Neuronal stem cell (in vitro differentiated cells): ENCODE data around the gene OVOL1.

ENCODE experiments used
- DNase-seq: peaks from one replicate; pipeline ENCODE4 v3.0.0-alpha.2; 2013; ENCODE audit warnings: low spot score
- H2AFZ ChIP-seq: one replicate; pipeline ENCODE4 v1.6.1; 2013; ENCODE audit warnings: mild to moderate bottlenecking, low read length, inconsistent platforms
- H2AK5ac ChIP-seq: 2 replicates; pipeline ENCODE4 v1.6.1; 2013; ENCODE audit warnings: low read depth, mild to moderate bottlenecking, inconsistent platforms, low read length, moderate library complexity, mixed read lengths
- H2BK120ac ChIP-seq: 2 replicates; pipeline ENCODE4 v1.6.1; 2013; ENCODE audit warnings: low read depth, mild to moderate bottlenecking, inconsistent platforms, low read length, moderate library complexity, mixed read lengths
- H2BK12ac ChIP-seq: one replicate; pipeline ENCODE4 v1.6.1; 2013; ENCODE audit warnings: low read length, inconsistent platforms
- H2BK15ac ChIP-seq: 2 replicates; pipeline ENCODE4 v1.6.1; 2013; ENCODE audit warnings: mild to moderate bottlenecking, low read length, inconsistent platforms, mixed read lengths
- H2BK5ac ChIP-seq: one replicate; pipeline ENCODE4 v1.6.1; 2013; ENCODE audit warnings: inconsistent platforms, mild to moderate bottlenecking, low read length, moderate library complexity
- H3K14ac ChIP-seq: one replicate; pipeline ENCODE4 v1.6.1; 2013; ENCODE audit warnings: low read length, inconsistent platforms
- H3K18ac ChIP-seq: 2 replicates; pipeline ENCODE4 v1.6.1; 2013; ENCODE audit warnings: low read length, inconsistent platforms
- H3K23ac ChIP-seq: 2 replicates; pipeline ENCODE4 v1.6.1; 2013; ENCODE audit warnings: low read depth, mild to moderate bottlenecking, mixed read lengths, low read length, inconsistent platforms; ENCODE audit not compliant: poor library complexity
- H3K27ac ChIP-seq: replicated peaks from 3 replicates; pipeline ENCODE4 v1.5.1; 2013; ENCODE audit warnings: low read length, inconsistent platforms
- H3K27me3 ChIP-seq, 3 experiments: 2 replicates each; pipeline ENCODE4 v1.6.1; 2013; ENCODE audit warnings: low read length in 3 of 3, mild to moderate bottlenecking in 2 of 3, inconsistent platforms in 1 of 3, low read depth in 1 of 3, mixed read lengths in 1 of 3, moderate library complexity in 1 of 3; ENCODE audit not compliant: control insufficient read depth in 3 of 3, insufficient read depth in 3 of 3
- H3K36me3 ChIP-seq, 2 donors: replicated peaks in 1 of 2; 2 replicates each; pipeline ENCODE4 v1.6.1; 2013; ENCODE audit warnings: low read length in 2 of 2; ENCODE audit not compliant: control insufficient read depth in 2 of 2, insufficient read depth in 2 of 2
- H3K4ac ChIP-seq: 2 replicates; pipeline ENCODE4 v1.6.1; 2013; ENCODE audit warnings: inconsistent platforms, mild to moderate bottlenecking, low read length, moderate library complexity
- H3K4me1 ChIP-seq, 2 donors: 1 replicate in 1 of 2; 2 replicates in 1 of 2; pipeline ENCODE4 v1.6.1; 2013; ENCODE audit warnings: low read length in 2 of 2, low read depth in 1 of 2; ENCODE audit not compliant: control insufficient read depth in 2 of 2, insufficient read depth in 1 of 2
- H3K4me2 ChIP-seq: one replicate; pipeline ENCODE4 v1.6.1; 2013; ENCODE audit warnings: mild to moderate bottlenecking, low read length, inconsistent platforms; ENCODE audit not compliant: insufficient read depth, poor library complexity, severe bottlenecking
- H3K4me3 ChIP-seq, 2 donors: 2 replicates each; pipeline ENCODE4 v1.5.1; 2013; ENCODE audit warnings: low read length in 2 of 2, mild to moderate bottlenecking in 2 of 2, inconsistent platforms in 1 of 2, moderate library complexity in 1 of 2
- H3K79me1 ChIP-seq: one replicate; pipeline ENCODE4 v1.6.1; 2013; ENCODE audit warnings: low read depth, mild to moderate bottlenecking, inconsistent platforms, low read length, moderate library complexity
- H3K9ac ChIP-seq: one replicate; pipeline ENCODE4 v1.6.1; 2013; ENCODE audit warnings: mild to moderate bottlenecking, low read depth, low read length, inconsistent platforms; ENCODE audit not compliant: poor library complexity
- H3K9me3 ChIP-seq, 2 donors: replicated peaks in 1 of 2; 2 replicates each; pipeline versions ENCODE3 to v1.6.1; 2013; ENCODE audit warnings: low read length in 2 of 2, mild to moderate bottlenecking in 2 of 2, inconsistent platforms in 1 of 2, low read depth in 1 of 2, mixed read lengths in 1 of 2, moderate library complexity in 1 of 2; ENCODE audit not compliant: control insufficient read depth in 2 of 2, insufficient read depth in 1 of 2
- H4K8ac ChIP-seq: one replicate; pipeline ENCODE4 v1.6.1; 2013; ENCODE audit warnings: low read depth, mild to moderate bottlenecking, inconsistent platforms, low read length, moderate library complexity
- H4K91ac ChIP-seq: one replicate; pipeline ENCODE4 v1.6.1; 2013; ENCODE audit warnings: low read length, low read depth, mild to moderate bottlenecking, inconsistent platforms; ENCODE audit not compliant: poor library complexity
- WGBS, 2 donors: extraction: QIAGEN DNeasy Blood & Tissue Kit; methylation state at CpG; one replicate each; pipeline ENCODE4 v1.1.7; 2013; ENCODE audit warnings: missing lambda C conversion rate in 2 of 2, mixed read lengths in 1 of 2; ENCODE audit not compliant: insufficient read length in 2 of 2, insufficient replicate concordance in 1 of 2; ENCODE audit errors: extremely low coverage in 2 of 2; 5-methylcytosine and 5-hydroxymethylcytosine counted together

The OVOL1 gene

DNA sequence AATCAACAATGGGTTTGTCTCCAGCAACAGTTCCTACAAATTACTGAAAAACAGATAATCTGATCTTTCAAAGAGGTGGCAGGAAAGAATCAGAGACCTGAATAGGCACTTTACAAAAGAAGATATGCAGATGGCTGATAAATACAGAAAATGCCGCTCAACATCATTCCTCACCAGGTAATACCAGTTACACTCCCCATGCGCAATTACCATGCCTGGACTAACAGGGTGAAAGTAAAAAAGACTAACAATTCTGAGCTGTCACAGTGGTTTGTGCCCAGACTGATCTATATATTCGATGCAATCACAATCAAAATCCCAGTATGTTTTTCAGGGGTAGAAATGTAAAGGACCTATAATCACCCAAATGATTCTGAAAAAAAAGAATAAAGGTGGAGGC is 56.9 kb downstream of the OVOL1 start:
- no peak for DNase-seq
- Histone ChIP-seq H2AFZ (no peak overlapping the region), H2AK5ac (no peak overlapping the region), H3K79me1 (no peaks in the 10 kb centered on the region), H2BK12ac (no peak overlapping the region), H3K9ac (no peak overlapping the region), H3K4me3 (no peak overlapping the region), H4K91ac (no peak overlapping the region), H3K9me3 (no peaks in the 10 kb centered on the region), H3K18ac (no peak overlapping the region), H2BK5ac (no peak overlapping the region), H3K4me1 (no peaks in the 10 kb centered on the region), H3K4me2 (no peak overlapping the region), H2BK15ac (no peak overlapping the region), H3K14ac (no peak overlapping the region), H3K4ac (no peak overlapping the region), H3K23ac (no peak overlapping the region), H3K27me3 (no peaks in the 10 kb centered on the region), H3K36me3 (no peaks in the 10 kb centered on the region), H4K8ac (no peak overlapping the region), H2BK120ac (no peak overlapping the region), H3K27ac (no peak overlapping the region)
- no CpG with 5 or more reads among the region's 3 CpGs for WGBS, 2 donors

DNA sequence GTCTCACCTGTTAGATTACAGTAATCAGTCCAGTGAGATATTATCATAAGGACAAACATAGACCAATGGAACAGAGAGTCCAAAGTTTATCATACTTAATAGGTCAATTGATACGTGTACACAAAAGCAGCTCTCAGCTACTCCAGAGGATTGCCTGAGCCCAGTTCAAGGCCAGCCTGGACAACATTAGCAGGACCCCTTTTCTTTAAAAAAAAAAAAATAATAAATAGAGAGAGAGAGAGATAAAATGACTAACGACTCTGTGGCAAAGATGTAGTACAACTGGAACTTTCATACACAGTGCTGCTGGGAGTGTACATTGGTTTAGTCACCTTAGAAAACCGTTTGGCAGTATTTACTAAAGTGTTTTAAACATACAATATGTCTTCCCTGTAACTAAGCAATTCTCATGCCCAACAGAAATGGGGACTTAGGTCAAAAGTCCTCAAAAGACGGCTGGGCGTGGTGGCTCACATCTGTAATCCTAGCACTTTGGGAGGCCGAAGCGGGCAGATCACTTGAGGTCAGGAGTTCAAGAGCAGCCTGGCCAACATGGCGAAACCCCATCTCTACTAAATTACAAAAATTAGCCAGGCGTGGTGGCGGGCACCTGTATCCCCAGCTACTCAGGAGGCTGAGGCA is 57.5 kb downstream of the OVOL1 start:
- Histone ChIP-seq H2BK5ac (no peak overlapping the region), H3K23ac (no peak overlapping the region), H3K36me3 (no peaks in the 10 kb centered on the region), H2AK5ac (no peak overlapping the region), H2BK120ac (no peak overlapping the region), H4K8ac (no peak overlapping the region), H3K27ac (no peak overlapping the region), H3K4ac (no peak overlapping the region), H2BK15ac (no peak overlapping the region), H2AFZ (no peak overlapping the region), H3K18ac (no peak overlapping the region), H3K4me1 (peaks cover 0 to 2% of the 10 kb centered on the region in 2 donors), H3K4me3 (no peak overlapping the region), H3K9ac (no peak overlapping the region), H3K79me1 (no peaks in the 10 kb centered on the region), H4K91ac (no peak overlapping the region), H3K14ac (no peak overlapping the region), H3K27me3 (no peaks in the 10 kb centered on the region), H3K9me3 (no peaks in the 10 kb centered on the region), H3K4me2 (no peak overlapping the region), H2BK12ac (no peak overlapping the region)
- DNase-seq, result no peak
- no CpG with 5 or more reads among the region's 10 CpGs for WGBS, 2 donors
